SK-N-SH treated with all-trans-retinoic acid at 6 μM for 48 hours (cell line): ENCODE data around the gene GRB2.

ENCODE experiments used
- ATAC-seq: fragments of 200-7000 bp; cut with Tn5 transposase; 3 replicates; pipeline ENCODE4 v1.9.1; 2020; ENCODE audit warnings: mild to moderate bottlenecking, moderate library complexity
- ARNTL ChIP-seq: fragments of 450-650 bp; formaldehyde crosslinking; IDR thresholded peaks from 2 replicates; pipeline ENCODE4 v1.5.0; 2020; ENCODE audit warnings: low read depth, mild to moderate bottlenecking, moderate library complexity, borderline replicate concordance
- BACH2 ChIP-seq: fragments of 250-450 bp; sonication (Bioruptor Pico); IDR thresholded peaks from 2 replicates; pipeline ENCODE4 v1.9.0; 2021; ENCODE audit warnings: mild to moderate bottlenecking, borderline replicate concordance
- CSDC2 ChIP-seq: fragments of 250-450 bp; sonication (Bioruptor Pico); IDR thresholded peaks from 2 replicates; pipeline ENCODE4 v1.5.0; 2020; ENCODE audit warnings: mild to moderate bottlenecking, moderate library complexity
- ESRRG ChIP-seq: fragments of 250-450 bp; sonication (Bioruptor Pico); IDR thresholded peaks from 2 replicates; pipeline ENCODE4 v1.6.1; 2021; ENCODE audit warnings: mild to moderate bottlenecking
- GLIS3 ChIP-seq: fragments of 250-450 bp; sonication (Bioruptor Pico); IDR thresholded peaks from 2 replicates; pipeline ENCODE4 v1.5.0; 2020; ENCODE audit warnings: mild to moderate bottlenecking, moderate library complexity
- ISL1 ChIP-seq: fragments of 250-450 bp; sonication (Bioruptor Pico); IDR thresholded peaks from 2 replicates; pipeline ENCODE4 v2.1.2; 2022; ENCODE audit warnings: mild to moderate bottlenecking, moderate library complexity
- OSR1 ChIP-seq: fragments of 250-450 bp; sonication (Bioruptor Pico); IDR thresholded peaks from 2 replicates; pipeline ENCODE4 v1.8.0; 2022; ENCODE audit warnings: moderate library complexity, mild to moderate bottlenecking, inconsistent platforms
- PPARA ChIP-seq: fragments of 250-450 bp; sonication (Bioruptor Pico); IDR thresholded peaks from 2 replicates; pipeline ENCODE4 v1.5.0; 2020; ENCODE audit warnings: mild to moderate bottlenecking, borderline replicate concordance
- RARB ChIP-seq: fragments of 250-450 bp; sonication (Bioruptor Pico); IDR thresholded peaks from 2 replicates; pipeline ENCODE4 v1.8.0; 2021; ENCODE audit warnings: mild to moderate bottlenecking, moderate library complexity
- SNAI2 ChIP-seq: fragments of 250-450 bp; sonication (Bioruptor Pico); IDR thresholded peaks from 2 replicates; pipeline ENCODE4 v1.5.0; 2020; ENCODE audit warnings: mild to moderate bottlenecking, moderate library complexity
- TCF4 ChIP-seq: fragments of 250-450 bp; sonication (Bioruptor Pico); IDR thresholded peaks from 2 replicates; pipeline ENCODE4 v1.8.0; 2021; ENCODE audit warnings: mild to moderate bottlenecking, moderate library complexity, borderline replicate concordance
- TOX ChIP-seq: fragments of 250-450 bp; sonication (Bioruptor Pico); IDR thresholded peaks from 2 replicates; pipeline ENCODE4 v1.8.0; 2021; ENCODE audit warnings: mild to moderate bottlenecking, moderate library complexity, borderline replicate concordance
- ZC3H10 ChIP-seq: fragments of 250-450 bp; sonication (Bioruptor Pico); IDR thresholded peaks from 2 replicates; pipeline ENCODE4 v1.5.1; 2021; ENCODE audit warnings: mild to moderate bottlenecking, moderate library complexity
- ZFP3 ChIP-seq: fragments of 250-450 bp; sonication (Bioruptor Pico); IDR thresholded peaks from 2 replicates; pipeline ENCODE4 v1.5.0; 2020; ENCODE audit warnings: mild to moderate bottlenecking, moderate library complexity
- ZFP30 ChIP-seq: fragments of 450-650 bp; formaldehyde crosslinking; IDR thresholded peaks from 2 replicates; pipeline ENCODE4 v1.5.0; 2022; ENCODE audit warnings: mild to moderate bottlenecking, moderate library complexity
- ZNF565 ChIP-seq: fragments of 450-650 bp; formaldehyde crosslinking; conservative IDR thresholded peaks from 2 replicates; pipeline ENCODE4 v1.5.0; 2020; ENCODE audit warnings: low read depth, mild to moderate bottlenecking, moderate library complexity
- ZNF70 ChIP-seq: fragments of 450-650 bp; formaldehyde crosslinking; IDR thresholded peaks from 2 replicates; pipeline ENCODE4 v1.5.0; 2020; ENCODE audit warnings: mild to moderate bottlenecking, moderate library complexity
- ZNF8 ChIP-seq: fragments of 450-650 bp; formaldehyde crosslinking; IDR thresholded peaks from 2 replicates; pipeline ENCODE4 v1.5.0; 2020; ENCODE audit warnings: mild to moderate bottlenecking, moderate library complexity
- TF ChIP-seq, protein P1 (sequence below): fragments of 250-450 bp; sonication (Bioruptor Pico); IDR thresholded peaks from 2 replicates; pipeline ENCODE4 v1.8.0; 2020; ENCODE audit warnings: mild to moderate bottlenecking, moderate library complexity, borderline replicate concordance
- TF ChIP-seq, protein P2 (sequence below): fragments of 250-450 bp; sonication (Bioruptor Pico); IDR thresholded peaks from 2 replicates; pipeline ENCODE4 v1.5.1; 2020; ENCODE audit warnings: low read depth, mild to moderate bottlenecking, moderate library complexity
- TF ChIP-seq, protein P3 (sequence below): fragments of 250-450 bp; sonication (Bioruptor Pico); IDR thresholded peaks from 2 replicates; pipeline ENCODE4 v1.5.1; 2021; ENCODE audit warnings: mild to moderate bottlenecking, moderate library complexity
- TF ChIP-seq, protein P4 (sequence below): fragments of 250-450 bp; sonication (Bioruptor Pico); IDR thresholded peaks from 2 replicates; pipeline ENCODE4 v1.8.0; 2021; ENCODE audit warnings: low read depth, mild to moderate bottlenecking, moderate library complexity, borderline replicate concordance

The GRB2 gene

DNA sequence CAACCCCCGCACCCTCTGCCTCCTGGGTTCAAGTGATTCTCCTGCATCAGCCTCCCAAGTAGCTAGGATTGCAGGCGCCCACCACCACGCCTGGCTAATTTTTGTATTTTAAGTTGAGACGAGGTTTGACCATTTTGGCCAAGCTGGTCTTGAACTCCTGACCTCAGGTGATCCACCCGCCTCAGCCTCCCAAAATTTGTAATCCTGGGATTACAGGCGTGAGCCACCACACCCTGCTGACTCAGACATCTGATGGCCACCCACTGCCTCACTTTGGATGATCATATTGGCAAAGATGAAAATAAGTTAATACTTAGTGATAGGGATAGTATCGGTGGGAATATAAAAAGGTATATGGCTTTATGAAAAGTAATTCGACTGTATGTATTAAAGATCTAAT is 55.9 kb downstream of the GRB2 start:
- no peak for TF ChIP-seq TCF4 (CRISPR knock-in tag)
- TF ChIP-seq, protein P1, sequence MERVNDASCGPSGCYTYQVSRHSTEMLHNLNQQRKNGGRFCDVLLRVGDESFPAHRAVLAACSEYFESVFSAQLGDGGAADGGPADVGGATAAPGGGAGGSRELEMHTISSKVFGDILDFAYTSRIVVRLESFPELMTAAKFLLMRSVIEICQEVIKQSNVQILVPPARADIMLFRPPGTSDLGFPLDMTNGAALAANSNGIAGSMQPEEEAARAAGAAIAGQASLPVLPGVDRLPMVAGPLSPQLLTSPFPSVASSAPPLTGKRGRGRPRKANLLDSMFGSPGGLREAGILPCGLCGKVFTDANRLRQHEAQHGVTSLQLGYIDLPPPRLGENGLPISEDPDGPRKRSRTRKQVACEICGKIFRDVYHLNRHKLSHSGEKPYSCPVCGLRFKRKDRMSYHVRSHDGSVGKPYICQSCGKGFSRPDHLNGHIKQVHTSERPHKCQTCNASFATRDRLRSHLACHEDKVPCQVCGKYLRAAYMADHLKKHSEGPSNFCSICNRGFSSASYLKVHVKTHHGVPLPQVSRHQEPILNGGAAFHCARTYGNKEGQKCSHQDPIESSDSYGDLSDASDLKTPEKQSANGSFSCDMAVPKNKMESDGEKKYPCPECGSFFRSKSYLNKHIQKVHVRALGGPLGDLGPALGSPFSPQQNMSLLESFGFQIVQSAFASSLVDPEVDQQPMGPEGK = no peak
- TF ChIP-seq CSDC2 (CRISPR knock-in tag) = no peak
- TF ChIP-seq, protein P2, sequence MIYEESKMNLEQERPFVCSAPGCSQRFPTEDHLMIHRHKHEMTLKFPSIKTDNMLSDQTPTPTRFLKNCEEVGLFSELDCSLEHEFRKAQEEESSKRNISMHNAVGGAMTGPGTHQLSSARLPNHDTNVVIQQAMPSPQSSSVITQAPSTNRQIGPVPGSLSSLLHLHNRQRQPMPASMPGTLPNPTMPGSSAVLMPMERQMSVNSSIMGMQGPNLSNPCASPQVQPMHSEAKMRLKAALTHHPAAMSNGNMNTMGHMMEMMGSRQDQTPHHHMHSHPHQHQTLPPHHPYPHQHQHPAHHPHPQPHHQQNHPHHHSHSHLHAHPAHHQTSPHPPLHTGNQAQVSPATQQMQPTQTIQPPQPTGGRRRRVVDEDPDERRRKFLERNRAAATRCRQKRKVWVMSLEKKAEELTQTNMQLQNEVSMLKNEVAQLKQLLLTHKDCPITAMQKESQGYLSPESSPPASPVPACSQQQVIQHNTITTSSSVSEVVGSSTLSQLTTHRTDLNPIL (CRISPR knock-in tag) = no peak
- no peak for TF ChIP-seq ZNF565 (CRISPR knock-in tag)
- no peak for TF ChIP-seq BACH2 (CRISPR knock-in tag)
- TF ChIP-seq ARNTL (CRISPR knock-in tag) = no peak
- no peak for TF ChIP-seq SNAI2 (CRISPR knock-in tag)
- no peak for TF ChIP-seq ESRRG (CRISPR knock-in tag)
- TF ChIP-seq, protein P3, sequence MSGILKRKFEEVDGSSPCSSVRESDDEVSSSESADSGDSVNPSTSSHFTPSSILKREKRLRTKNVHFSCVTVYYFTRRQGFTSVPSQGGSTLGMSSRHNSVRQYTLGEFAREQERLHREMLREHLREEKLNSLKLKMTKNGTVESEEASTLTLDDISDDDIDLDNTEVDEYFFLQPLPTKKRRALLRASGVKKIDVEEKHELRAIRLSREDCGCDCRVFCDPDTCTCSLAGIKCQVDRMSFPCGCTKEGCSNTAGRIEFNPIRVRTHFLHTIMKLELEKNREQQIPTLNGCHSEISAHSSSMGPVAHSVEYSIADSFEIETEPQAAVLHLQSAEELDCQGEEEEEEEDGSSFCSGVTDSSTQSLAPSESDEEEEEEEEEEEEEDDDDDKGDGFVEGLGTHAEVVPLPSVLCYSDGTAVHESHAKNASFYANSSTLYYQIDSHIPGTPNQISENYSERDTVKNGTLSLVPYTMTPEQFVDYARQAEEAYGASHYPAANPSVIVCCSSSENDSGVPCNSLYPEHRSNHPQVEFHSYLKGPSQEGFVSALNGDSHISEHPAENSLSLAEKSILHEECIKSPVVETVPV (CRISPR knock-in tag) = no peak
- no peak for TF ChIP-seq GLIS3 (CRISPR knock-in tag)
- TF ChIP-seq, protein P4, sequence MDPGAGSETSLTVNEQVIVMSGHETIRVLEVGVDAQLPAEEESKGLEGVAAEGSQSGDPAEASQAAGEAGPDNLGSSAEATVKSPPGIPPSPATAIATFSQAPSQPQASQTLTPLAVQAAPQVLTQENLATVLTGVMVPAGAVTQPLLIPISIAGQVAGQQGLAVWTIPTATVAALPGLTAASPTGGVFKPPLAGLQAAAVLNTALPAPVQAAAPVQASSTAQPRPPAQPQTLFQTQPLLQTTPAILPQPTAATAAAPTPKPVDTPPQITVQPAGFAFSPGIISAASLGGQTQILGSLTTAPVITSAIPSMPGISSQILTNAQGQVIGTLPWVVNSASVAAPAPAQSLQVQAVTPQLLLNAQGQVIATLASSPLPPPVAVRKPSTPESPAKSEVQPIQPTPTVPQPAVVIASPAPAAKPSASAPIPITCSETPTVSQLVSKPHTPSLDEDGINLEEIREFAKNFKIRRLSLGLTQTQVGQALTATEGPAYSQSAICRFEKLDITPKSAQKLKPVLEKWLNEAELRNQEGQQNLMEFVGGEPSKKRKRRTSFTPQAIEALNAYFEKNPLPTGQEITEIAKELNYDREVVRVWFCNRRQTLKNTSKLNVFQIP = no peak
- no peak for TF ChIP-seq TOX (CRISPR knock-in tag)
- TF ChIP-seq ZFP3 = no peak
- TF ChIP-seq RARB (CRISPR knock-in tag) = no peak
- no peak for TF ChIP-seq ZNF8 (CRISPR knock-in tag)
- no peak for TF ChIP-seq ZNF70 (CRISPR knock-in tag)
- TF ChIP-seq OSR1 (CRISPR knock-in tag) = no peak
- TF ChIP-seq ZFP30 = no peak
- TF ChIP-seq, all 23 proteins: peak for 0
- ATAC-seq = no peak

DNA sequence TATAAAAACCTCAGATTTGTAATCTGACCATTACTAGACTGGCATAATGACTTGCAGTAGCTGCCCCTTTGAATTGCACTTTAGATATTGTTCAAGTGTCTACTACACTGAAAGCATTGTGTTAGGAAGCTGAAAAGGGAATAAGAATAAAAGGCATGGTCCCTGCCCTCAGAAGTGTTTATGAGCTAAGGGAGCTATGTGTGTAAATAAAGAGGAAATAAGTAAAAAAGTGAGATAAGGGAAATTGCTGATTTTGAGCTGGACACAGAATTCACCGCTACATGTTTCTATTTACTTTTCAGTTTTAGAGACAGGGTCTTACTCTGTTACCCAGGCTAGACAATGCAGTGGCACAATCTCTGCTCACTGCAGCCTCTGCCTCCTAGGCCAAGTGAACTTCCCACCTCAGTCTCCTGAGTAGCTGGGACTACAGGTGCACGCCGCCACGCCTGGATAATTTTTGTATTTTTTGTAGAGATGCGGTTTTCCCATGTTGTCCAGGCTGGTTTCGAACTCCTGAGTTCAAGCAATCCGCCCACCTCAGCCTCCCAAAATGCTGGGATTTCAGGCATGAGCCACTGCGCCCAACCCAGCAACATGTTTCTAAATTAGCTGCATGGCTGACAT is 57.0 kb downstream of the GRB2 start:
- TF ChIP-seq, protein P4 = no peak
- TF ChIP-seq, protein P3 (CRISPR knock-in tag) = no peak
- TF ChIP-seq ISL1 (CRISPR knock-in tag) (no peak), BACH2 (CRISPR knock-in tag) (no peak), ZC3H10 (CRISPR knock-in tag) (no peak), PPARA (CRISPR knock-in tag) (no peak), CSDC2 (CRISPR knock-in tag) (no peak), ZFP3 (no peak), TCF4 (CRISPR knock-in tag) (no peak)

More for the DNA sequence above, 57.0 kb downstream of the GRB2 start:
- no peak for ATAC-seq
